ENCODE results near the gene CADPS2. TPM values are rescaled to one million over a fixed set of nuclear protein-coding genes. Genes with fewer than 3 reads are reported as not detected.
"Not testable (repeated sequence)": the region's sequence is repeated elsewhere in the genome, so short reads cannot be mapped to it uniquely, and the experiment has no call there.

Gene CADPS2
- total RNA-seq, 2 donors from 2014 or later = not detected

GRCh38 chr7:122302761-122303530, 583.3 kb downstream of the CADPS2 start:
- DNase-seq (ENCODE audit: low spot score) = no peak

GRCh38 chr7:122301858-122302760, 584.2 kb downstream of the CADPS2 start:
- Mint-ChIP-seq H3K4me1 (ENCODE audit: low read depth in 2 of 2) (no peaks in the 10 kb centered on the region), H3K27me3 (peaks cover 50 to 55% of the 10 kb centered on the region in 2 donors), H3K4me3 (no peak overlapping the region), H3K9me3 (no peaks in the 10 kb centered on the region), H3K27ac (no peak overlapping the region), H3K36me3 (peaks cover 12% of the 10 kb centered on the region)
- DNase-seq (ENCODE audit: low spot score) (no peak), ATAC-seq (no peak)

More at GRCh38 chr7:122302761-122303530, 583.3 kb downstream of the CADPS2 start:
- Mint-ChIP-seq H3K36me3 (peaks cover 12% of the 10 kb centered on the region), H3K4me1 (ENCODE audit: low read depth in 2 of 2) (no peaks in the 10 kb centered on the region), H3K4me3 (no peak overlapping the region), H3K27me3 (peaks cover 56% of the 10 kb centered on the region in 2 donors), H3K9me3 (no peaks in the 10 kb centered on the region), H3K27ac (no peak overlapping the region)
- no peak for ATAC-seq

GRCh38 chr7:122300956-122301833, 585.1 kb downstream of the CADPS2 start:
- DNase-seq (ENCODE audit: low spot score) = no peak
- Mint-ChIP-seq H3K4me3 (no peak overlapping the region), H3K36me3 (peaks cover 12% of the 10 kb centered on the region), H3K27ac (no peak overlapping the region), H3K9me3 (no peaks in the 10 kb centered on the region), H3K27me3 (peaks cover 50 to 51% of the 10 kb centered on the region in 2 donors), H3K4me1 (ENCODE audit: low read depth in 2 of 2) (no peaks in the 10 kb centered on the region)
- ATAC-seq = no peak

GRCh38 chr7:122300211-122300932, 585.9 kb downstream of the CADPS2 start:
- H3K4me3 Mint-ChIP-seq = no peak overlapping the region
- peaks cover 12% of the 10 kb centered on the region for H3K36me3 Mint-ChIP-seq
- H3K27me3 Mint-ChIP-seq = peaks cover 45 to 50% of the 10 kb centered on the region in 2 donors
- no peaks in the 10 kb centered on the region for H3K4me1 Mint-ChIP-seq (ENCODE audit: low read depth in 2 of 2)
- H3K9me3 Mint-ChIP-seq = peaks cover 2% of the 10 kb centered on the region
- H3K27ac Mint-ChIP-seq = no peak overlapping the region
- no peak for DNase-seq (ENCODE audit: low spot score)
- no peak for ATAC-seq

- Mint-ChIP-seq H3K4me3 (no peak overlapping the region), H3K36me3 (peaks cover 12% of the 10 kb centered on the region), H3K27me3 (peaks cover 43 to 50% of the 10 kb centered on the region in 2 donors), H3K4me1 (ENCODE audit: low read depth in 2 of 2) (no peaks in the 10 kb centered on the region), H3K27ac (no peak overlapping the region), H3K9me3 (peaks cover 5% of the 10 kb centered on the region)
- ATAC-seq (no peak), DNase-seq (ENCODE audit: low spot score) (no peak)
These were observed 586.5 kb downstream of the CADPS2 start for GRCh38 chr7:122299624-122300210.

GRCh38 chr7:122298618-122299017, 587.6 kb downstream of the CADPS2 start:
- H3K4me3 Mint-ChIP-seq = no peak overlapping the region
- no peak for ATAC-seq

GRCh38 chr7:122298131-122298530, 588.1 kb downstream of the CADPS2 start:
- Mint-ChIP-seq H3K36me3 (peaks cover 10% of the 10 kb centered on the region), H3K4me3 (no peak overlapping the region), H3K27me3 (peaks cover 37 to 45% of the 10 kb centered on the region in 2 donors), H3K9me3 (peaks cover 5% of the 10 kb centered on the region), H3K4me1 (ENCODE audit: low read depth in 2 of 2) (no peaks in the 10 kb centered on the region), H3K27ac (no peak overlapping the region)
- ATAC-seq (no peak), DNase-seq (ENCODE audit: low spot score) (no peak)

More at GRCh38 chr7:122298618-122299017, 587.6 kb downstream of the CADPS2 start:
- peaks cover 41 to 50% of the 10 kb centered on the region in 2 donors for H3K27me3 Mint-ChIP-seq
- peaks cover 5% of the 10 kb centered on the region for H3K9me3 Mint-ChIP-seq
- H3K36me3 Mint-ChIP-seq = peaks cover 12% of the 10 kb centered on the region
- no peak for DNase-seq (ENCODE audit: low spot score)
- no peaks in the 10 kb centered on the region for H3K4me1 Mint-ChIP-seq (ENCODE audit: low read depth in 2 of 2)
- no peak overlapping the region for H3K27ac Mint-ChIP-seq

- peaks cover 19% of the 10 kb centered on the region for H3K9me3 Mint-ChIP-seq
- no peaks in the 10 kb centered on the region for H3K4me1 Mint-ChIP-seq (ENCODE audit: low read depth in 2 of 2)
- no peak for DNase-seq (ENCODE audit: low spot score)
- H3K4me3 Mint-ChIP-seq = no peak overlapping the region
- H3K27ac Mint-ChIP-seq = no peak overlapping the region
- no peaks in the 10 kb centered on the region for H3K36me3 Mint-ChIP-seq
- H3K27me3 Mint-ChIP-seq = no peaks in the 10 kb centered on the region
- no peak for ATAC-seq
These were observed 595.1 kb downstream of the CADPS2 start for GRCh38 chr7:122291189-122291588.

- ATAC-seq = no peak
- no peak overlapping the region for H3K4me3 Mint-ChIP-seq
- no peaks in the 10 kb centered on the region for H3K4me1 Mint-ChIP-seq (ENCODE audit: low read depth in 2 of 2)
- DNase-seq (ENCODE audit: low spot score) = no peak
- no peaks in the 10 kb centered on the region for H3K36me3 Mint-ChIP-seq
- no peak overlapping the region for H3K27ac Mint-ChIP-seq
- H3K9me3 Mint-ChIP-seq = peaks cover 18% of the 10 kb centered on the region
- no peaks in the 10 kb centered on the region for H3K27me3 Mint-ChIP-seq
These were observed 595.8 kb downstream of the CADPS2 start for GRCh38 chr7:122290476-122290875.

GRCh38 chr7:122289426-122289825, 596.8 kb downstream of the CADPS2 start:
- DNase-seq (ENCODE audit: low spot score) = no peak
- no peaks in the 10 kb centered on the region for H3K4me1 Mint-ChIP-seq (ENCODE audit: low read depth in 2 of 2)
- peaks cover 14% of the 10 kb centered on the region for H3K9me3 Mint-ChIP-seq
- no peak overlapping the region for H3K27ac Mint-ChIP-seq
- no peaks in the 10 kb centered on the region for H3K27me3 Mint-ChIP-seq
- H3K4me3 Mint-ChIP-seq = no peak overlapping the region
- no peak for ATAC-seq
- no peaks in the 10 kb centered on the region for H3K36me3 Mint-ChIP-seq

- DNase-seq (ENCODE audit: low spot score); H3K27me3 Mint-ChIP-seq; H3K4me1 Mint-ChIP-seq (ENCODE audit: low read depth in 2 of 2); H3K27ac Mint-ChIP-seq; H3K36me3 Mint-ChIP-seq; ATAC-seq; H3K4me3 Mint-ChIP-seq: not testable (repeated sequence)
- peaks cover 11% of the 10 kb centered on the region for H3K9me3 Mint-ChIP-seq
These were observed 601.7 kb downstream of the CADPS2 start for GRCh38 chr7:122284608-122285007.

GRCh38 chr7:122273117-122273516, 613.1 kb downstream of the CADPS2 start:
- peaks cover 6% of the 10 kb centered on the region for H3K9me3 Mint-ChIP-seq
- H3K27me3 Mint-ChIP-seq = no peaks in the 10 kb centered on the region
- H3K4me3 Mint-ChIP-seq = no peak overlapping the region
- H3K4me1 Mint-ChIP-seq (ENCODE audit: low read depth in 2 of 2) = no peaks in the 10 kb centered on the region
- no peaks in the 10 kb centered on the region for H3K36me3 Mint-ChIP-seq
- H3K27ac Mint-ChIP-seq = no peak overlapping the region
- ATAC-seq (no peak), DNase-seq (ENCODE audit: low spot score) (no peak)
